DOHH2 (cell line): ENCODE data around the gene GPC5.

ENCODE experiments used
- EZH2phosphoT487 ChIP-seq: fragments of 200-600 bp; sonication (generic); IDR thresholded peaks from 2 replicates; pipeline ENCODE4 v1.6.1; 2017; ENCODE audit warnings: borderline replicate concordance, mild to moderate bottlenecking, antibody characterized with exemption, low read length, moderate library complexity, mixed read lengths
- TF ChIP-seq, protein P1 (sequence below): fragments of 200-600 bp; sonication (generic); IDR thresholded peaks from one replicate; pipeline ENCODE4 v1.5.1; 2014; ENCODE audit warnings: antibody characterized with exemption, mild to moderate bottlenecking, low read depth, low read length; ENCODE audit not compliant: poor library complexity, severe bottlenecking

DNA sequence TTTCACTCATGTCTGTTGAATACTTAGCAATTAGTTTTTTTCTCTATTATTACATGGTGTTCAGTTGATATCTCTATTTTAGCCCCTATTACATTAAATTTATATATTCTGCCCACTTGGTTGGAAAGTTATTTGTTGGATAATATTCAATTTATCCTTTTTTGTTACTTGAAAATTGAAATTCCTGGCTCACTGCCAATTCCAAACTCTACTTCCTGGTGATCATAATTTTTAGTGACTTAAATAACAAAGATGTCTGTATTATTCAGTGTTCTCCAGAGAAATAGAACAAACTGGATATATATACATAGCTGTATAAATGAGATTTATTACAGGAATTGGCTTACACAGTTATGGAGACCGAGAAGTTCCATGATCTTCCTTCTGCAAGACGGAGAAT is 93.6 kb downstream of the GPC5 start:
- TF ChIP-seq, protein P1, sequence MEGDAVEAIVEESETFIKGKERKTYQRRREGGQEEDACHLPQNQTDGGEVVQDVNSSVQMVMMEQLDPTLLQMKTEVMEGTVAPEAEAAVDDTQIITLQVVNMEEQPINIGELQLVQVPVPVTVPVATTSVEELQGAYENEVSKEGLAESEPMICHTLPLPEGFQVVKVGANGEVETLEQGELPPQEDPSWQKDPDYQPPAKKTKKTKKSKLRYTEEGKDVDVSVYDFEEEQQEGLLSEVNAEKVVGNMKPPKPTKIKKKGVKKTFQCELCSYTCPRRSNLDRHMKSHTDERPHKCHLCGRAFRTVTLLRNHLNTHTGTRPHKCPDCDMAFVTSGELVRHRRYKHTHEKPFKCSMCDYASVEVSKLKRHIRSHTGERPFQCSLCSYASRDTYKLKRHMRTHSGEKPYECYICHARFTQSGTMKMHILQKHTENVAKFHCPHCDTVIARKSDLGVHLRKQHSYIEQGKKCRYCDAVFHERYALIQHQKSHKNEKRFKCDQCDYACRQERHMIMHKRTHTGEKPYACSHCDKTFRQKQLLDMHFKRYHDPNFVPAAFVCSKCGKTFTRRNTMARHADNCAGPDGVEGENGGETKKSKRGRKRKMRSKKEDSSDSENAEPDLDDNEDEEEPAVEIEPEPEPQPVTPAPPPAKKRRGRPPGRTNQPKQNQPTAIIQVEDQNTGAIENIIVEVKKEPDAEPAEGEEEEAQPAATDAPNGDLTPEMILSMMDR = no peak
- TF ChIP-seq EZH2phosphoT487 = no peak
